Measurements from ENCODE around the gene ERICH4.

DNA sequence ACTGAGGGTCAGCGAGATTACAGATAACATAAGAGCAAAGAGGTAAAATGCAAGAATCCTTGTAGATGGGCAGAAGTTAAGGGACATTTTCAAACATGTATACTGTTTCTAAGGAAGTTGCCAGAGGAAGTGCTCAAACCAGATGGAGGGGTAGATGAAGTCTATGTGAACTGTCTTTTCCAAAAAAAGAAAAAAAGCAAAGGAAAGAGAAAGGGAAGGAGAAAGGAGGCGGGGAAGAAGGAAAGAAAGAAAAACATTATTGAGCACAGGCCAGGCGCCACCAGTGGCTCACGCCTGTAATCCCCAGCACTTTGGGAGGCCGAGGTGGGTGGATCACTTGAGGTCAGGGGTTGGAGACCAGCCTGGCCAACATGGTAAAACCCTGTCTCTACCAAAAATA is 8.5 kb upstream of the ERICH4 start:
- TF ChIP-seq, protein P1, sequence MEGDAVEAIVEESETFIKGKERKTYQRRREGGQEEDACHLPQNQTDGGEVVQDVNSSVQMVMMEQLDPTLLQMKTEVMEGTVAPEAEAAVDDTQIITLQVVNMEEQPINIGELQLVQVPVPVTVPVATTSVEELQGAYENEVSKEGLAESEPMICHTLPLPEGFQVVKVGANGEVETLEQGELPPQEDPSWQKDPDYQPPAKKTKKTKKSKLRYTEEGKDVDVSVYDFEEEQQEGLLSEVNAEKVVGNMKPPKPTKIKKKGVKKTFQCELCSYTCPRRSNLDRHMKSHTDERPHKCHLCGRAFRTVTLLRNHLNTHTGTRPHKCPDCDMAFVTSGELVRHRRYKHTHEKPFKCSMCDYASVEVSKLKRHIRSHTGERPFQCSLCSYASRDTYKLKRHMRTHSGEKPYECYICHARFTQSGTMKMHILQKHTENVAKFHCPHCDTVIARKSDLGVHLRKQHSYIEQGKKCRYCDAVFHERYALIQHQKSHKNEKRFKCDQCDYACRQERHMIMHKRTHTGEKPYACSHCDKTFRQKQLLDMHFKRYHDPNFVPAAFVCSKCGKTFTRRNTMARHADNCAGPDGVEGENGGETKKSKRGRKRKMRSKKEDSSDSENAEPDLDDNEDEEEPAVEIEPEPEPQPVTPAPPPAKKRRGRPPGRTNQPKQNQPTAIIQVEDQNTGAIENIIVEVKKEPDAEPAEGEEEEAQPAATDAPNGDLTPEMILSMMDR (conservative IDR thresholded peaks at IDR 0.05; ENCODE audit: low read depth in 2 of 2) = no peak
- TF ChIP-seq, protein P2, sequence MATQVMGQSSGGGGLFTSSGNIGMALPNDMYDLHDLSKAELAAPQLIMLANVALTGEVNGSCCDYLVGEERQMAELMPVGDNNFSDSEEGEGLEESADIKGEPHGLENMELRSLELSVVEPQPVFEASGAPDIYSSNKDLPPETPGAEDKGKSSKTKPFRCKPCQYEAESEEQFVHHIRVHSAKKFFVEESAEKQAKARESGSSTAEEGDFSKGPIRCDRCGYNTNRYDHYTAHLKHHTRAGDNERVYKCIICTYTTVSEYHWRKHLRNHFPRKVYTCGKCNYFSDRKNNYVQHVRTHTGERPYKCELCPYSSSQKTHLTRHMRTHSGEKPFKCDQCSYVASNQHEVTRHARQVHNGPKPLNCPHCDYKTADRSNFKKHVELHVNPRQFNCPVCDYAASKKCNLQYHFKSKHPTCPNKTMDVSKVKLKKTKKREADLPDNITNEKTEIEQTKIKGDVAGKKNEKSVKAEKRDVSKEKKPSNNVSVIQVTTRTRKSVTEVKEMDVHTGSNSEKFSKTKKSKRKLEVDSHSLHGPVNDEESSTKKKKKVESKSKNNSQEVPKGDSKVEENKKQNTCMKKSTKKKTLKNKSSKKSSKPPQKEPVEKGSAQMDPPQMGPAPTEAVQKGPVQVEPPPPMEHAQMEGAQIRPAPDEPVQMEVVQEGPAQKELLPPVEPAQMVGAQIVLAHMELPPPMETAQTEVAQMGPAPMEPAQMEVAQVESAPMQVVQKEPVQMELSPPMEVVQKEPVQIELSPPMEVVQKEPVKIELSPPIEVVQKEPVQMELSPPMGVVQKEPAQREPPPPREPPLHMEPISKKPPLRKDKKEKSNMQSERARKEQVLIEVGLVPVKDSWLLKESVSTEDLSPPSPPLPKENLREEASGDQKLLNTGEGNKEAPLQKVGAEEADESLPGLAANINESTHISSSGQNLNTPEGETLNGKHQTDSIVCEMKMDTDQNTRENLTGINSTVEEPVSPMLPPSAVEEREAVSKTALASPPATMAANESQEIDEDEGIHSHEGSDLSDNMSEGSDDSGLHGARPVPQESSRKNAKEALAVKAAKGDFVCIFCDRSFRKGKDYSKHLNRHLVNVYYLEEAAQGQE (IDR thresholded peaks at IDR 0.05; ENCODE audit: unreplicated experiment) = no peak
- TF ChIP-seq EZH2 (IDR thresholded peaks at IDR 0.05; ENCODE audit: low read depth, unreplicated experiment) (no peak), STAT1 (IDR thresholded peaks at IDR 0.05; ENCODE audit: unreplicated experiment) (no peak), POLR2AphosphoS5 (IDR thresholded peaks at IDR 0.05; ENCODE audit: low read depth) (no peak), JUNB (IDR thresholded peaks at IDR 0.05; ENCODE audit: unreplicated experiment) (no peak), CREB1 (CRISPR knock-in tag; IDR thresholded peaks at IDR 0.05; ENCODE audit: low read depth) (no peak), EZH2phosphoT487 (IDR thresholded peaks at IDR 0.05; ENCODE audit: unreplicated experiment) (no peak), ZNF331 (CRISPR knock-in tag; IDR thresholded peaks at IDR 0.05; ENCODE audit: low read depth) (no peak)
- TF ChIP-seq, protein P3, sequence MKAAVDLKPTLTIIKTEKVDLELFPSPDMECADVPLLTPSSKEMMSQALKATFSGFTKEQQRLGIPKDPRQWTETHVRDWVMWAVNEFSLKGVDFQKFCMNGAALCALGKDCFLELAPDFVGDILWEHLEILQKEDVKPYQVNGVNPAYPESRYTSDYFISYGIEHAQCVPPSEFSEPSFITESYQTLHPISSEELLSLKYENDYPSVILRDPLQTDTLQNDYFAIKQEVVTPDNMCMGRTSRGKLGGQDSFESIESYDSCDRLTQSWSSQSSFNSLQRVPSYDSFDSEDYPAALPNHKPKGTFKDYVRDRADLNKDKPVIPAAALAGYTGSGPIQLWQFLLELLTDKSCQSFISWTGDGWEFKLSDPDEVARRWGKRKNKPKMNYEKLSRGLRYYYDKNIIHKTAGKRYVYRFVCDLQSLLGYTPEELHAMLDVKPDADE (IDR thresholded peaks at IDR 0.05) = no peak
- TF ChIP-seq, protein P4, sequence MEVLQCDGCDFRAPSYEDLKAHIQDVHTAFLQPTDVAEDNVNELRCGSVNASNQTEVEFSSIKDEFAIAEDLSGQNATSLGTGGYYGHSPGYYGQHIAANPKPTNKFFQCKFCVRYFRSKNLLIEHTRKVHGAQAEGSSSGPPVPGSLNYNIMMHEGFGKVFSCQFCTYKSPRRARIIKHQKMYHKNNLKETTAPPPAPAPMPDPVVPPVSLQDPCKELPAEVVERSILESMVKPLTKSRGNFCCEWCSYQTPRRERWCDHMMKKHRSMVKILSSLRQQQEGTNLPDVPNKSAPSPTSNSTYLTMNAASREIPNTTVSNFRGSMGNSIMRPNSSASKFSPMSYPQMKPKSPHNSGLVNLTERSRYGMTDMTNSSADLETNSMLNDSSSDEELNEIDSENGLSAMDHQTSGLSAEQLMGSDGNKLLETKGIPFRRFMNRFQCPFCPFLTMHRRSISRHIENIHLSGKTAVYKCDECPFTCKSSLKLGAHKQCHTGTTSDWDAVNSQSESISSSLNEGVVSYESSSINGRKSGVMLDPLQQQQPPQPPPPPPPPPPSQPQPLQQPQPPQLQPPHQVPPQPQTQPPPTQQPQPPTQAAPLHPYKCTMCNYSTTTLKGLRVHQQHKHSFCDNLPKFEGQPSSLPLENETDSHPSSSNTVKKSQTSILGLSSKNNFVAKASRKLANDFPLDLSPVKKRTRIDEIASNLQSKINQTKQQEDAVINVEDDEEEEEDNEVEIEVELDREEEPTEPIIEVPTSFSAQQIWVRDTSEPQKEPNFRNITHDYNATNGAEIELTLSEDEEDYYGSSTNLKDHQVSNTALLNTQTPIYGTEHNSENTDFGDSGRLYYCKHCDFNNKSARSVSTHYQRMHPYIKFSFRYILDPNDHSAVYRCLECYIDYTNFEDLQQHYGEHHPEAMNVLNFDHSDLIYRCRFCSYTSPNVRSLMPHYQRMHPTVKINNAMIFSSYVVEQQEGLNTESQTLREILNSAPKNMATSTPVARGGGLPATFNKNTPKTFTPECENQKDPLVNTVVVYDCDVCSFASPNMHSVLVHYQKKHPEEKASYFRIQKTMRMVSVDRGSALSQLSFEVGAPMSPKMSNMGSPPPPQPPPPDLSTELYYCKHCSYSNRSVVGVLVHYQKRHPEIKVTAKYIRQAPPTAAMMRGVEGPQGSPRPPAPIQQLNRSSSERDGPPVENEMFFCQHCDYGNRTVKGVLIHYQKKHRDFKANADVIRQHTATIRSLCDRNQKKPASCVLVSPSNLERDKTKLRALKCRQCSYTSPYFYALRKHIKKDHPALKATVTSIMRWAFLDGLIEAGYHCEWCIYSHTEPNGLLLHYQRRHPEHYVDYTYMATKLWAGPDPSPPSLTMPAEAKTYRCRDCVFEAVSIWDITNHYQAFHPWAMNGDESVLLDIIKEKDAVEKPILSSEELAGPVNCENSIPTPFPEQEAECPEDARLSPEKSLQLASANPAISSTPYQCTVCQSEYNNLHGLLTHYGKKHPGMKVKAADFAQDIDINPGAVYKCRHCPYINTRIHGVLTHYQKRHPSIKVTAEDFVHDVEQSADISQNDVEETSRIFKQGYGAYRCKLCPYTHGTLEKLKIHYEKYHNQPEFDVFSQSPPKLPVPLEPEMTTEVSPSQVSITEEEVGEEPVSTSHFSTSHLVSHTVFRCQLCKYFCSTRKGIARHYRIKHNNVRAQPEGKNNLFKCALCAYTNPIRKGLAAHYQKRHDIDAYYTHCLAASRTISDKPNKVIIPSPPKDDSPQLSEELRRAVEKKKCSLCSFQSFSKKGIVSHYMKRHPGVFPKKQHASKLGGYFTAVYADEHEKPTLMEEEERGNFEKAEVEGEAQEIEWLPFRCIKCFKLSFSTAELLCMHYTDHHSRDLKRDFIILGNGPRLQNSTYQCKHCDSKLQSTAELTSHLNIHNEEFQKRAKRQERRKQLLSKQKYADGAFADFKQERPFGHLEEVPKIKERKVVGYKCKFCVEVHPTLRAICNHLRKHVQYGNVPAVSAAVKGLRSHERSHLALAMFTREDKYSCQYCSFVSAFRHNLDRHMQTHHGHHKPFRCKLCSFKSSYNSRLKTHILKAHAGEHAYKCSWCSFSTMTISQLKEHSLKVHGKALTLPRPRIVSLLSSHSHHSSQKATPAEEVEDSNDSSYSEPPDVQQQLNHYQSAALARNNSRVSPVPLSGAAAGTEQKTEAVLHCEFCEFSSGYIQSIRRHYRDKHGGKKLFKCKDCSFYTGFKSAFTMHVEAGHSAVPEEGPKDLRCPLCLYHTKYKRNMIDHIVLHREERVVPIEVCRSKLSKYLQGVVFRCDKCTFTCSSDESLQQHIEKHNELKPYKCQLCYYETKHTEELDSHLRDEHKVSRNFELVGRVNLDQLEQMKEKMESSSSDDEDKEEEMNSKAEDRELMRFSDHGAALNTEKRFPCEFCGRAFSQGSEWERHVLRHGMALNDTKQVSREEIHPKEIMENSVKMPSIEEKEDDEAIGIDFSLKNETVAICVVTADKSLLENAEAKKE (CRISPR knock-in tag; IDR thresholded peaks at IDR 0.05) = no peak

Data from GM23338 (cell line).